Neural crest cell (in vitro differentiated cells): ENCODE measurements around the gene MYCN. TPM values are rescaled to one million over a fixed set of nuclear protein-coding genes. Genes with fewer than 3 reads are reported as not detected.
A peak's percentile ranks its signal among the peaks of the same experiment; 100 is the strongest.

ENCODE experiments used
- DNase-seq: peaks from one replicate; pipeline ENCODE4 v3.0.0; 2021; ENCODE audit warnings: low read depth, mixed read lengths, low spot score
- H3K27ac Mint-ChIP-seq: one replicate; pipeline ENCODE4 v1.8.0; 2021; ENCODE audit warnings: mild to moderate bottlenecking, mixed read lengths; ENCODE audit not compliant: unreplicated experiment
- H3K27me3 Mint-ChIP-seq: 2 replicates; pipeline ENCODE4 v1.8.0; 2021; ENCODE audit warnings: low read depth, mild to moderate bottlenecking, mixed read lengths
- H3K36me3 Mint-ChIP-seq: 2 replicates; pipeline ENCODE4 v1.8.0; 2021; ENCODE audit warnings: low read depth, mild to moderate bottlenecking, mixed read lengths
- H3K4me1 Mint-ChIP-seq: 2 replicates; pipeline ENCODE4 v1.8.0; 2021; ENCODE audit warnings: mixed read lengths
- H3K4me3 Mint-ChIP-seq: one replicate; pipeline ENCODE4 v1.8.0; 2021; ENCODE audit warnings: mild to moderate bottlenecking, mixed read lengths
- H3K9me3 Mint-ChIP-seq: 2 replicates; pipeline ENCODE4 v1.8.0; 2021; ENCODE audit warnings: mixed read lengths
- CTCF ChIP-seq: fragments of 200-600 bp; sonication (generic); conservative IDR thresholded peaks from 2 replicates; pipeline ENCODE4 v1.5.0; 2021; ENCODE audit warnings: antibody characterized with exemption, mild to moderate bottlenecking
- total RNA-seq: library from RNA; stranded (reverse); gene quantifications from 2 replicates; pipeline ENCODE4 v1.2.1, GENCODE V29; 2021

Gene MYCN
- total RNA-seq, 1 donor from 2014 or later = 144 TPM

DNA sequence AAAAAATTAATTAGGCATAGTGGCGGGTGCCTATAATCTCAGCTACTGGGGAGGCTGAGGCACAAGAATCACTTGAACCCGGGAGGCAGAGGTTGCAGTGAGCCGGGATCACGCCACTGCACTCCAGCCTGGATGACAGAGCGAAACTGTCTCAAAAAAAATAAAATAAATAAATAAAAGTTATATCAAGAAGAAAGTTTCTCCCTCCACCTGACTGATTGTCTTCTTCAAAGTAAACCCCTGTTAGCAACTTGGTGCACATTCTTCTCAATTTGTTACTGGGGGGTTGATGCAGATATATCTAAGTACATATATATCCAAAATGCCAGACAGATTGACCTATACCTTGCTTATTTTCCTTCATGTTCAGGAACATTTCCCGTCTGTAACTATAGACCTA lies 5.2 kb upstream of the MYCN start:
- Mint-ChIP-seq H3K4me3 (no peak overlapping the region), H3K9me3 (peaks cover 3% of the 10 kb centered on the region), H3K4me1 (peaks cover 51% of the 10 kb centered on the region), H3K27ac (no peak overlapping the region), H3K27me3 (no peaks in the 10 kb centered on the region), H3K36me3 (no peaks in the 10 kb centered on the region)
- no peak for DNase-seq
- TF ChIP-seq CTCF = no peak

- Mint-ChIP-seq H3K36me3 (no peaks in the 10 kb centered on the region), H3K27ac (no peak overlapping the region), H3K4me1 (peaks cover 51% of the 10 kb centered on the region), H3K27me3 (no peaks in the 10 kb centered on the region), H3K4me3 (no peak overlapping the region), H3K9me3 (peaks cover 3% of the 10 kb centered on the region)
- no peak for TF ChIP-seq CTCF
- no peak for DNase-seq
Measured at GRCh38 chr2:15935675-15936074, 4.7 kb upstream of the MYCN start.

- Mint-ChIP-seq H3K36me3 (no peaks in the 10 kb centered on the region), H3K27ac (peak overlapping the region; percentile 23), H3K9me3 (no peaks in the 10 kb centered on the region), H3K4me1 (peaks cover 47% of the 10 kb centered on the region), H3K27me3 (no peaks in the 10 kb centered on the region), H3K4me3 (peak overlapping the region; percentile 32)
- no peak for DNase-seq
- no peak for TF ChIP-seq CTCF
Measured at GRCh38 chr2:15936277-15937104, 3.9 kb upstream of the MYCN start.

DNA sequence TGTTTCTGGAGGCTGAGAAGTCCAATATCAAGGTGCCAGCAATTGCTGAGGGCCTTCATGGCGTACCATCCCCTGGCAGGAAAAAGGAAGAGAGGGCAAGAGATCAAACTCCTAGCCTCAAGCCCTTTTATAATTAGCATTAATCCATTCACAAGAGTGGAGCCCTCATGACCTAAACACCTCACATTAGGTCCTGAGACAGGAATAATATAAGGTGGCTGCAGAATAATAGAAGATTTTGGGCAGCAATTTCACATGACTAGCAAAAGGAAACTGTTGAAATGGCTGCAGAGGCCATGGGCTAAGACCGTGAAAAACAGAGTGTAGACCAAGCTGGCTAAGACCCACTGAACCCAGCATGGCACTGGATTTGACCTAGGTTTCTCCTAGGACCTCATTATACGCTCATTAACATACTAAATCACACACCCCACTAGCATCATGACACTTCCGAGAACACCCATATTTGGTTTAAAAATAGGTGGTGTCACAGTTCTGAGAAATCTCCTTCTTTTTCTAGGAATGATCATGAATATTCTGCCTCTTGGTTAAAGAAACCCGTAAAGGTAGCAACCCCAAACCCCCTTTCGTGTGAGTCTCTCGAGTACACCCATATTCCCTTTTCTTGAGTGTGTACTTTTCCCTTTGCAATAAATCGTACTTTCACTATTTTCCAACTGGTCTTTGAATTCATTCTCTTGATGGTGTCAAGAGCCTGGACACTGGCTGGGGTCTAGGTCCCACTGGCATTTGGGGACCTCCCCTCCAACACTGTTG lies 3.1 kb upstream of the MYCN start:
- Mint-ChIP-seq H3K36me3 (peaks cover 2% of the 10 kb centered on the region), H3K27me3 (no peaks in the 10 kb centered on the region), H3K4me3 (peak overlapping the region; percentile 32), H3K9me3 (no peaks in the 10 kb centered on the region), H3K4me1 (peaks cover 43% of the 10 kb centered on the region), H3K27ac (peak overlapping the region; percentile 23)
- no peak for TF ChIP-seq CTCF
- no peak for DNase-seq

DNA sequence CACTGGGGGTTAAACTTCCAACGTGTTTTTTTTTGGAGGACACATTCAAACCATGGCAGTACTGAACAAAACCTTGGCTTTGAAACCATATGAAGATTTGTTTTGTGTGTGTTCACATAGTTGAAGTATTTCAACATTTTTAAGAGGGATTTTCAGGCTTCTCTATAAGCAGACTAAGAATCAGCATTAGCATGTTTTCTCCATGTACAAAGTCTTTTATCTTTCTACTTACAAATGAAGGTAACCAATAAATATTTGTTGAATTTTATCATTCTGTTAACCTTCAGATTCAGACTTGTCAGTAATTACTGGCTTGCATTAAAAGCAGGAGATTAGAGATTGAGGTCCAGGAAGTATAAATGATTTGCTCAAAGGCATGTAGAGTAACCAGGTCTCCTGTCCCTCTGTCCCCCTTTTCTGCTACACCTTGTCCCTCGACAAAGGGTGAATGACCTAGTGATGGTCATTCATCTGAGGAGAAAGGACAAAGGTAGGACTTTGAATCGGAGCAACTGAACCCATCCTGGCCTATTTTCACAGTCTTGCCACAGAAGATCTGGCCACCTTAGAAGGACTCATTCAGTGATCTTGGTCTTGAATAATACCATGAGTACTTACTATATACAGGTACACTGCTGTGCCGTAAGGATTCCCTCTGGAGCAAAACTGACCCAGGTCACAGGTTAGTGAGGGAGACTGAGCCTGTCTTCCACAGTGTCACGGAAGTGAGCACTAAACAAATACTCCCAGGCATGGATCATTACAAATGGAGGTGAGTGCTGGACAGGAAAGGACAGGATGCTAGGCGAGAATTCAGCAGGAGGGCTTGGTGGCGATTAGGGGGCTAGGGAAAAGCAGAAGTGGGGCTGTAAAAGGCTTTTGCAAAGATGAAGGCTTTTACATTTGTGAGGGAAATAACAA lies 2.2 kb upstream of the MYCN start:
- no peak for TF ChIP-seq CTCF
- Mint-ChIP-seq H3K36me3 (peaks cover 7% of the 10 kb centered on the region), H3K9me3 (no peaks in the 10 kb centered on the region), H3K27me3 (no peaks in the 10 kb centered on the region), H3K4me1 (peaks cover 42% of the 10 kb centered on the region), H3K27ac (no peak overlapping the region), H3K4me3 (peak overlapping the region; percentile 100)
- no peak for DNase-seq
